K562 (cell line): ENCODE data around the gene PADI4. TPM values are rescaled to one million over a fixed set of nuclear protein-coding genes. Genes with fewer than 3 reads are reported as not detected.

Experiments
- ARID1B ChIP-seq: fragments of 450-650 bp; IDR thresholded peaks from 2 replicates; pipeline ENCODE4 v1.6.1; 2016; ENCODE audit warnings: antibody characterized with exemption, mild to moderate bottlenecking, inconsistent platforms
- CBFA2T3 ChIP-seq: fragments of 450-650 bp; IDR thresholded peaks from 2 replicates; pipeline ENCODE4 v1.6.1; 2017
- DPF2 ChIP-seq: fragments of 450-650 bp; IDR thresholded peaks from 2 replicates; pipeline ENCODE4 v1.6.1; 2016
- EP300 ChIP-seq: IDR thresholded peaks from 2 replicates; pipeline ENCODE4 v1.6.1; 2012; ENCODE audit warnings: low read length, improper control_type of control experiment
- FOXM1 ChIP-seq, 2 experiments: fragments of 450-650 bp in 1 of 2; sonication (generic) in 1 of 2; formaldehyde crosslinking in 1 of 2; IDR thresholded peaks; 2 replicates each; pipeline versions ENCODE4 v1.6.1 to v1.9.0; 2017 to 2022; ENCODE audit warnings: low read depth in 2 of 2, mild to moderate bottlenecking in 2 of 2, missing genetic modification reagents in 1 of 2, moderate library complexity in 1 of 2
- HDAC2 ChIP-seq: fragments of 450-650 bp; IDR thresholded peaks from 2 replicates; pipeline ENCODE4 v1.6.1; 2016; ENCODE audit warnings: mild to moderate bottlenecking
- KLF1 ChIP-seq: fragments of 450-650 bp; IDR thresholded peaks from 2 replicates; pipeline ENCODE4 v1.6.1; 2016; ENCODE audit warnings: missing genetic modification characterization, missing compliant biosample characterization
- KLF13 ChIP-seq: fragments of 450-650 bp; IDR thresholded peaks from 2 replicates; pipeline ENCODE4 v1.6.1; 2016; ENCODE audit warnings: missing genetic modification characterization, low read depth, mild to moderate bottlenecking, missing compliant biosample characterization, moderate library complexity, borderline replicate concordance
- KLF16 ChIP-seq: IDR thresholded peaks from 2 replicates; pipeline ENCODE4 v1.6.1; 2016; ENCODE audit warnings: antibody characterized with exemption
- L3MBTL2 ChIP-seq: fragments of 450-650 bp; IDR thresholded peaks from 2 replicates; pipeline ENCODE4 v1.6.1; 2016; ENCODE audit warnings: mild to moderate bottlenecking, moderate library complexity
- RBM22 ChIP-seq: fragments of 200-400 bp; formaldehyde crosslinking; IDR thresholded peaks from 2 replicates; pipeline ENCODE4 v1.6.1; 2018; ENCODE audit warnings: low read length, low read depth; ENCODE audit not compliant: poor library complexity, severe bottlenecking
- SOX6 ChIP-seq: fragments of 450-650 bp; IDR thresholded peaks from 2 replicates; pipeline ENCODE4 v1.6.1; 2014; ENCODE audit warnings: mild to moderate bottlenecking
- TFAP4 ChIP-seq: sonication (generic); formaldehyde crosslinking; IDR thresholded peaks from 2 replicates; pipeline ENCODE4 v1.8.0; 2022; ENCODE audit warnings: missing genetic modification reagents, mild to moderate bottlenecking, moderate library complexity, borderline replicate concordance
- TRIM24 ChIP-seq, 2 experiments: fragments of 450-650 bp; IDR thresholded peaks; 2 replicates each; pipeline ENCODE4 v1.6.1; 2016
- TRIM28 ChIP-seq: fragments of 450-650 bp; IDR thresholded peaks from 2 replicates; pipeline ENCODE4 v1.6.1; 2017
- ZBTB34 ChIP-seq: fragments of 250-450 bp; sonication (Bioruptor Pico); IDR thresholded peaks from 2 replicates; pipeline ENCODE4 v1.8.0; 2021; ENCODE audit warnings: mild to moderate bottlenecking, moderate library complexity
- ZEB2 ChIP-seq: fragments of 450-650 bp; IDR thresholded peaks from 2 replicates; pipeline ENCODE4 v1.6.1; 2016
- ZFP36 ChIP-seq: fragments of 150-350 bp; IDR thresholded peaks from 2 replicates; pipeline ENCODE4 v1.6.1; 2018; ENCODE audit warnings: low read length, low read depth; ENCODE audit not compliant: partially characterized antibody
- ZNF79 ChIP-seq: fragments of 250-450 bp; sonication (Bioruptor Pico); IDR thresholded peaks from 2 replicates; pipeline ENCODE4 v1.4.0; 2020; ENCODE audit warnings: low read depth, mild to moderate bottlenecking, moderate library complexity
- polyA plus RNA-seq, 8 experiments: library from polyadenylated mRNA; depleted of rRNA in 4 of 8; stranded (reverse) in 5 of 8; unstranded in 3 of 8; fragments of >200 nt; fragmentation: Nextera tagmentation in 2 of 8; fragmentation: Illumina TruSeq in 1 of 8; extraction: Ambion mirVana in 2 of 8; extraction: Trizol in 1 of 8; gene quantifications; 2 replicates each; pipeline versions ENCODE4 v1.2.1 to v1.2.3, GENCODE V29; 2011 to 2014; ENCODE audit warnings: inconsistent platforms in 1 of 8, missing spikeins in 1 of 8
- total RNA-seq, 7 experiments: library from RNA; depleted of rRNA in 6 of 7; stranded (reverse); fragments of >200 nt in 6 of 7; fragmentation: Illumina TruSeq in 2 of 7; extraction: Trizol in 2 of 7; gene quantifications; 2 replicates each; pipeline versions ENCODE4 v1.2.1 to v1.2.3, GENCODE V29; 2011 to 2021; ENCODE audit warnings: low replicate concordance in 1 of 7
- TF ChIP-seq, protein P1 (sequence below): fragments of 450-650 bp; IDR thresholded peaks from 2 replicates; pipeline ENCODE4 v1.6.1; 2017; ENCODE audit warnings: antibody characterized with exemption, mild to moderate bottlenecking
- TF ChIP-seq, protein P2 (sequence below), 3 experiments: IDR thresholded peaks in 2 of 3; conservative IDR thresholded peaks in 1 of 3; 2 replicates each; pipeline ENCODE4 v1.5.1; 2011 to 2012; ENCODE audit warnings: low read length in 3 of 3, mild to moderate bottlenecking in 3 of 3, control low read depth in 2 of 3, improper control_type of control experiment in 1 of 3, inconsistent platforms in 1 of 3, low read depth in 1 of 3, mixed read lengths in 1 of 3, moderate library complexity in 1 of 3; ENCODE audit not compliant: insufficient read depth in 2 of 3

The PADI4 gene
- total and polyA plus RNA-seq, 9 of the 15 experiments (the other 6 are each of a cell fraction or from before 2014, with no cell fraction given) = 0.22 to 0.33 TPM; not detected in 7

- TF ChIP-seq, protein P1, sequence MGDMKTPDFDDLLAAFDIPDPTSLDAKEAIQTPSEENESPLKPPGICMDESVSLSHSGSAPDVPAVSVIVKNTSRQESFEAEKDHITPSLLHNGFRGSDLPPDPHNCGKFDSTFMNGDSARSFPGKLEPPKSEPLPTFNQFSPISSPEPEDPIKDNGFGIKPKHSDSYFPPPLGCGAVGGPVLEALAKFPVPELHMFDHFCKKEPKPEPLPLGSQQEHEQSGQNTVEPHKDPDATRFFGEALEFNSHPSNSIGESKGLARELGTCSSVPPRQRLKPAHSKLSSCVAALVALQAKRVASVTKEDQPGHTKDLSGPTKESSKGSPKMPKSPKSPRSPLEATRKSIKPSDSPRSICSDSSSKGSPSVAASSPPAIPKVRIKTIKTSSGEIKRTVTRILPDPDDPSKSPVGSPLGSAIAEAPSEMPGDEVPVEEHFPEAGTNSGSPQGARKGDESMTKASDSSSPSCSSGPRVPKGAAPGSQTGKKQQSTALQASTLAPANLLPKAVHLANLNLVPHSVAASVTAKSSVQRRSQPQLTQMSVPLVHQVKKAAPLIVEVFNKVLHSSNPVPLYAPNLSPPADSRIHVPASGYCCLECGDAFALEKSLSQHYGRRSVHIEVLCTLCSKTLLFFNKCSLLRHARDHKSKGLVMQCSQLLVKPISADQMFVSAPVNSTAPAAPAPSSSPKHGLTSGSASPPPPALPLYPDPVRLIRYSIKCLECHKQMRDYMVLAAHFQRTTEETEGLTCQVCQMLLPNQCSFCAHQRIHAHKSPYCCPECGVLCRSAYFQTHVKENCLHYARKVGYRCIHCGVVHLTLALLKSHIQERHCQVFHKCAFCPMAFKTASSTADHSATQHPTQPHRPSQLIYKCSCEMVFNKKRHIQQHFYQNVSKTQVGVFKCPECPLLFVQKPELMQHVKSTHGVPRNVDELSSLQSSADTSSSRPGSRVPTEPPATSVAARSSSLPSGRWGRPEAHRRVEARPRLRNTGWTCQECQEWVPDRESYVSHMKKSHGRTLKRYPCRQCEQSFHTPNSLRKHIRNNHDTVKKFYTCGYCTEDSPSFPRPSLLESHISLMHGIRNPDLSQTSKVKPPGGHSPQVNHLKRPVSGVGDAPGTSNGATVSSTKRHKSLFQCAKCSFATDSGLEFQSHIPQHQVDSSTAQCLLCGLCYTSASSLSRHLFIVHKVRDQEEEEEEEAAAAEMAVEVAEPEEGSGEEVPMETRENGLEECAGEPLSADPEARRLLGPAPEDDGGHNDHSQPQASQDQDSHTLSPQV = peak; percentile 48; the same call in 1 of the 2 replicates
- TF ChIP-seq ZBTB34 (CRISPR knock-in tag) (no peak), CBFA2T3 (peak; percentile 23; the same call in 1 of the 2 replicates), DPF2 (0 out of 2 replicates have a peak, but pooled peaks have one; percentile 52), KLF16 (peak; percentile 35; the same call in 1 of the 2 replicates), HDAC2 (peak; percentile 48; the same call in 1 of the 2 replicates), ZFP36 (peak; percentile 46), TFAP4 (CRISPR knock-in tag) (peak; percentile 5; the same call in 1 of the 2 replicates), ZNF79 (no peak), ZEB2 (0 out of 2 replicates have a peak, but pooled peaks have one; percentile 16), SOX6 (peak; percentile 14; the same call in 1 of the 2 replicates), ARID1B (peak; percentile 39), EP300 (0 out of 2 replicates have a peak, but pooled peaks have one; percentile 3), KLF13 (tag) (peak; percentile 95), TRIM28 (0 out of 2 replicates have a peak, but pooled peaks have one; percentile 34), L3MBTL2 (peak; percentile 48; the same call in 1 of the 2 replicates), KLF1 (tag) (peak; percentile 99), FOXM1 (IDR thresholded peaks at IDR 0.05; ENCODE audit: low read depth) (peak; percentile 75), FOXM1 (CRISPR knock-in tag; IDR thresholded peaks at IDR 0.05; ENCODE audit: low read depth) (no peak), TRIM24 (IDR thresholded peaks at IDR 0.05) (peak; percentile 14 to 34; a peak in 1 of 4 replicates), RBM22 (no peak)
- TF ChIP-seq, protein P2, sequence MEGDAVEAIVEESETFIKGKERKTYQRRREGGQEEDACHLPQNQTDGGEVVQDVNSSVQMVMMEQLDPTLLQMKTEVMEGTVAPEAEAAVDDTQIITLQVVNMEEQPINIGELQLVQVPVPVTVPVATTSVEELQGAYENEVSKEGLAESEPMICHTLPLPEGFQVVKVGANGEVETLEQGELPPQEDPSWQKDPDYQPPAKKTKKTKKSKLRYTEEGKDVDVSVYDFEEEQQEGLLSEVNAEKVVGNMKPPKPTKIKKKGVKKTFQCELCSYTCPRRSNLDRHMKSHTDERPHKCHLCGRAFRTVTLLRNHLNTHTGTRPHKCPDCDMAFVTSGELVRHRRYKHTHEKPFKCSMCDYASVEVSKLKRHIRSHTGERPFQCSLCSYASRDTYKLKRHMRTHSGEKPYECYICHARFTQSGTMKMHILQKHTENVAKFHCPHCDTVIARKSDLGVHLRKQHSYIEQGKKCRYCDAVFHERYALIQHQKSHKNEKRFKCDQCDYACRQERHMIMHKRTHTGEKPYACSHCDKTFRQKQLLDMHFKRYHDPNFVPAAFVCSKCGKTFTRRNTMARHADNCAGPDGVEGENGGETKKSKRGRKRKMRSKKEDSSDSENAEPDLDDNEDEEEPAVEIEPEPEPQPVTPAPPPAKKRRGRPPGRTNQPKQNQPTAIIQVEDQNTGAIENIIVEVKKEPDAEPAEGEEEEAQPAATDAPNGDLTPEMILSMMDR (IDR thresholded peaks at IDR 0.05 in 2 of 3, conservative IDR thresholded peaks at IDR 0.05 in 1 of 3; ENCODE audit: insufficient read depth in 2 of 3, low read depth in 1 of 3, low read length in 3 of 3) = peak; percentile 60 to 78 (median 67)
These were observed 92.8 kb downstream of the PADI4 start (continued) for GRCh38 chr1:17400725-17401341.
